Liver (tissue), 9 donors: ENCODE measurements around the gene MTHFSD. TPM values are rescaled to one million over a fixed set of nuclear protein-coding genes. Genes with fewer than 3 reads are reported as not detected.

ENCODE experiments used
- DNase-seq: peaks from one replicate; pipeline ENCODE4 v3.0.0-alpha.2; 2017; ENCODE audit warnings: low spot score
- H3K27ac ChIP-seq, 2 donors: one replicate each; pipeline ENCODE4 v1.7.0; 2013; ENCODE audit warnings: inconsistent platforms in 2 of 2, low read length in 2 of 2, control low read depth in 1 of 2, low read depth in 1 of 2, mild to moderate bottlenecking in 1 of 2
- H3K27me3 ChIP-seq, 4 donors: one replicate each; pipeline versions ENCODE4 v1.6.1 to v1.7.0; 2013; ENCODE audit warnings: low read length in 3 of 4, inconsistent platforms in 1 of 4, mild to moderate bottlenecking in 1 of 4, moderate library complexity in 1 of 4; ENCODE audit not compliant: control insufficient read depth in 4 of 4, insufficient read depth in 4 of 4
- H3K36me3 ChIP-seq, 4 donors: one replicate each; pipeline versions ENCODE4 v1.6.1 to v1.7.0; 2013; ENCODE audit warnings: low read length in 3 of 4, mild to moderate bottlenecking in 3 of 4, low read depth in 1 of 4, moderate library complexity in 1 of 4; ENCODE audit not compliant: control insufficient read depth in 4 of 4, insufficient read depth in 3 of 4
- H3K4me1 ChIP-seq, 4 donors: one replicate each; pipeline versions ENCODE4 v1.6.1 to v1.7.0; 2013; ENCODE audit warnings: low read length in 3 of 4, mild to moderate bottlenecking in 3 of 4, moderate library complexity in 1 of 4; ENCODE audit not compliant: control insufficient read depth in 4 of 4, insufficient read depth in 4 of 4
- H3K4me3 ChIP-seq, 3 donors: one replicate each; pipeline versions ENCODE4 v1.6.1 to v1.7.0; 2013; ENCODE audit warnings: low read length in 3 of 3, control low read depth in 1 of 3, low read depth in 1 of 3, mild to moderate bottlenecking in 1 of 3
- H3K9ac ChIP-seq, 2 donors: one replicate each; pipeline ENCODE4 v1.7.0; 2013; ENCODE audit warnings: low read length in 2 of 2, mild to moderate bottlenecking in 2 of 2, moderate library complexity in 2 of 2, control low read depth in 1 of 2, low read depth in 1 of 2
- H3K9me3 ChIP-seq, 4 donors: one replicate each; pipeline versions ENCODE4 v1.6.1 to v1.7.0; 2013; ENCODE audit warnings: low read length in 3 of 4; ENCODE audit not compliant: control insufficient read depth in 4 of 4
- CTCF ChIP-seq: fragments of 150-350 bp; IDR thresholded peaks from 2 replicates; pipeline ENCODE4 v1.5.1; 2017; ENCODE audit warnings: improper control_type of control experiment, low read depth, low read length; ENCODE audit not compliant: missing input control
- FOXA1 ChIP-seq: IDR thresholded peaks from 2 replicates; pipeline ENCODE4 v1.6.1; 2016; ENCODE audit warnings: antibody characterized with exemption
- FOXA2 ChIP-seq: IDR thresholded peaks from 2 replicates; pipeline ENCODE4 v1.6.1; 2016; ENCODE audit warnings: antibody characterized with exemption
- GABPA ChIP-seq, 2 donors: IDR thresholded peaks in 1 of 2; conservative IDR thresholded peaks in 1 of 2; 2 replicates each; pipeline ENCODE4 v1.6.1; 2016; ENCODE audit warnings: antibody characterized with exemption in 2 of 2, mild to moderate bottlenecking in 1 of 2, moderate library complexity in 1 of 2
- HNF4A ChIP-seq, 2 donors: conservative IDR thresholded peaks; 2 replicates each; pipeline ENCODE4 v1.6.1; 2016; ENCODE audit warnings: antibody characterized with exemption in 2 of 2, mild to moderate bottlenecking in 2 of 2
- HNF4G ChIP-seq: IDR thresholded peaks from 2 replicates; pipeline ENCODE4 v1.6.1; 2016; ENCODE audit warnings: antibody characterized with exemption
- JUND ChIP-seq, 2 donors: IDR thresholded peaks; 2 replicates each; pipeline ENCODE4 v1.6.1; 2016; ENCODE audit warnings: antibody characterized with exemption in 2 of 2
- MAX ChIP-seq: IDR thresholded peaks from 2 replicates; pipeline ENCODE4 v1.6.1; 2016; ENCODE audit warnings: antibody characterized with exemption
- NR2F2 ChIP-seq: IDR thresholded peaks from 2 replicates; pipeline ENCODE4 v1.6.1; 2016; ENCODE audit warnings: antibody characterized with exemption
- RAD21 ChIP-seq, 2 donors: IDR thresholded peaks; 2 replicates each; pipeline ENCODE4 v1.6.1; 2016; ENCODE audit warnings: antibody characterized with exemption in 2 of 2, mild to moderate bottlenecking in 2 of 2
- REST ChIP-seq: IDR thresholded peaks from 2 replicates; pipeline ENCODE4 v1.6.1; 2016; ENCODE audit warnings: antibody characterized with exemption, mild to moderate bottlenecking
- RXRA ChIP-seq, 2 donors: IDR thresholded peaks; 2 replicates each; pipeline ENCODE4 v1.6.1; 2017 to 2018; ENCODE audit warnings: antibody characterized with exemption in 2 of 2, mild to moderate bottlenecking in 1 of 2
- SP1 ChIP-seq: IDR thresholded peaks from 2 replicates; pipeline ENCODE4 v1.6.1; 2018; ENCODE audit warnings: antibody characterized with exemption, mild to moderate bottlenecking
- ZBTB33 ChIP-seq: IDR thresholded peaks from 2 replicates; pipeline ENCODE4 v1.6.1; 2016; ENCODE audit warnings: antibody characterized with exemption
- WGBS: extraction: QIAGEN DNeasy Blood & Tissue Kit; methylation state at CpG from one replicate; pipeline ENCODE4 v1.1.7; 2013; 5-methylcytosine and 5-hydroxymethylcytosine counted together
- polyA plus RNA-seq, 2 donors: library from polyadenylated mRNA; stranded (reverse) in 1 of 2; unstranded in 1 of 2; fragments of 200-250 nt in 1 of 2; fragments of >200 nt in 1 of 2; fragmentation: Nextera tagmentation in 1 of 2; extraction: Ambion mirVana in 1 of 2; gene quantifications; one replicate each; pipeline versions ENCODE4 v1.2.1 to v1.2.3, GENCODE V29; 2013 to 2015
- total RNA-seq, 2 donors: library from RNA; depleted of rRNA; stranded (reverse); fragments of >200 nt; gene quantifications; one replicate each; pipeline ENCODE4 v1.2.3, GENCODE V29; 2014
- TF ChIP-seq, protein P1 (sequence below): IDR thresholded peaks from 2 replicates; pipeline ENCODE4 v1.6.1; 2016; ENCODE audit warnings: antibody characterized with exemption
- donor health status: healthy.
- donor health status: healthy.
- donor health status: healthy.
- donor health status: healthy.
- donor health status: healthy.

Gene MTHFSD
- total and polyA plus RNA-seq, 4 donors: 4.6 to 8.1 (median 6.5) TPM

DNA sequence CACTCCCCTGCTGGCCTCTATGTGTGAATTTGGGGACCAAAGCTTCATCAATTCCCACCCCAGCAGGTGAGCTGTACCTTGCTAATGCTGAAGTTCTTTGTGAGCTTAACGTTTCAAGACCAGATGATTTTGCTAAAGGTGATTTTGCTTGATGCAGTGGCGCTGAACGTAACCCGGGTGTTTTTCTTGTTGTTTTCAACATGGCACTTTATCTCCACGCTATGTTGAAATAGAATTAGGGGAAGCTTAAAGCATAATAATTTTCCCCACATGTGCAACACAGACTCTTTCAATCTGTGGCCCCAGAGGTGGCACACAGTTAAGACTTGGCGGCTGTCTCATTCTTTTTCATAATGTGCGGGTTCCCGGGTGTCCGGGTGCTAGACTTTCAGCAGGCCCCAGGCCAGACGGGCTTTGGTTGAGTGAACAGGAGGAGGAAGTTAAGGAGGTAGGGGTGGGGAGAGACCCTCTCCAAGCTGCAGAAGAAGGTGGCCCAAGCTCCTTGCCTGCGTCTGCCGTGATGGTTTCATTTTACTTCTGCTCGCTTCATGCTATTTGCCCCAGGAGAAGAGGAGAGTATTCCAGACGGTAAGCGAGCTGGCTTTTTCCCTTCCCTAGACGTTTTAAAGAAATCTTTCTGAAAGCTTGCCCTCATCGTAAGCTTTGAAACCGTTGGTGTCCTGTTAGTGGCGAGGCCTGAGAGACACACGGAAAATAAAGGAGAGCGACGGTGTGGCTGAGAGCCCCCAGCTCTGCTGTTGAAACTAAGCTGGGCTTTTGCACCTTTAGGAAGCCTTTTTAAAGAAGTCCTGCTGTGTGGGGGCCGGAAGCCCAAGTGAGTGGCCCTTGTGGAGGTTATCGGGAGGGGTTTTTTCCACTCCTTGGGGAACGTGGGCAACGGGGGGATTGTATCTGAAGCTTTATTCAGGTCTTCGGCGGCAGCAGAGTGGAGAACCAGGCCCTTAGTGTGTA is 15.8 kb upstream of the MTHFSD start:
- H3K36me3 ChIP-seq: no peaks in the 10 kb centered on the region
- TF ChIP-seq, protein P1, sequence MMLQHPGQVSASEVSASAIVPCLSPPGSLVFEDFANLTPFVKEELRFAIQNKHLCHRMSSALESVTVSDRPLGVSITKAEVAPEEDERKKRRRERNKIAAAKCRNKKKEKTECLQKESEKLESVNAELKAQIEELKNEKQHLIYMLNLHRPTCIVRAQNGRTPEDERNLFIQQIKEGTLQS: no peak
- TF ChIP-seq HNF4G (no peak), NR2F2 (no peak), ZBTB33 (no peak), JUND (IDR thresholded peaks at IDR 0.05) (no peak), HNF4A (conservative IDR thresholded peaks at IDR 0.05) (no peak), FOXA1 (no peak), CTCF (no peak), FOXA2 (no peak), RAD21 (IDR thresholded peaks at IDR 0.05) (no peak), REST (no peak), RXRA (IDR thresholded peaks at IDR 0.05) (no peak), GABPA (IDR thresholded peaks at IDR 0.05 in 1 of 2, conservative IDR thresholded peaks at IDR 0.05 in 1 of 2) (no peak), SP1 (no peak), MAX (no peak)
- H3K4me1 ChIP-seq: peaks cover 0 to 10% (median 2%) of the 10 kb centered on the region in 4 donors
- no peak for DNase-seq
- H3K27me3 ChIP-seq: peaks cover 2 to 34% (median 25%) of the 10 kb centered on the region in 4 donors
- H3K9me3 ChIP-seq: no peaks in the 10 kb centered on the region
- H3K4me3 ChIP-seq: no peak overlapping the region
- 32% methylated on average over 28 of the region's 28 CpGs for WGBS
- no peak overlapping the region for H3K9ac ChIP-seq
- no peak overlapping the region for H3K27ac ChIP-seq
